ENCODE measurements around the gene RANBP9. TPM values are rescaled to one million over a fixed set of nuclear protein-coding genes. Genes with fewer than 3 reads are reported as not detected.

The RANBP9 gene
- total and polyA plus RNA-seq, 2 donors (not counting 3 experiments of a cell fraction or from before 2014, with no cell fraction given), result 15.1 to 40.2 TPM

DNA sequence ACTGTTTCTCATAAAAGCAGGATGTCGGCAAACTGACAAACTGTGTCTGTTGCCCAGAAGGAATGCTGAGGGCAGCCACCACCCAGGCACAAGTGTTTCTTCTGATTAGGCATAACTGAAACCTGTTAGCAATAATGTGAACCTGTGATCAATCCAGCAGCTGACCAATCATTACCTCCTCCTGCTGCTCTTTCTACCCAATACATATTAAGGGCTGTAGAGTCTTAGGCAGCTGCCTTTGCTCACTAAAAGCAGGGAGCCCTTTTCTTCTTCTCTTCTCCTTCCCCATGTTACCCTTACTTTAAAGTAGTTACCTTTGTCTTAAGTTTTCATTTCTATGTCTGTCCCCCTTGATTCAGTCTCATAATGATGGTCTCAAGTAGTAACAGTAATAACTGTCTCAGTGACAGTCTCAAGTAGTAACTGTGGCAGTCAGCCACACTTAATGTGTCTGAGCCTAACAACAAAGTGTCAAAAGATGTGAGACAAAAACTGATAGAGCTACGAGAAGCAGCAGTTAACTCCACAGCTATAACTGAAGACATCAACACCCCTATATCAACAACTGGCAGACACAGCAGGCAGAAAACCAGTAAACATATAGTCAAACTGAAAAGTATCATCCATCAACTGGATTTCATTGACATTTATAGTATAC is 37.0 kb downstream of the RANBP9 start:
- intact Hi-C loops (cut with micrococcal nuclease) (no loop called here), dilution Hi-C loops (cut with MboI; ENCODE audit: extremely low pct_ligation_motif_present, low sequenced_read_pairs) (no loop called here)
- no TSS peak for BruUV-seq (replicated peaks)
- ChIA-PET CTCF (interaction anchor here (1.1 to 1.2 kb wide), 2 partner anchors 12 to 50 kb away, joined by 3 read pairs; no protein-coding TSS in a partner anchor), POLR2A (no interaction called here)
- Histone ChIP-seq H3K4me2 (ENCODE audit: insufficient read depth, low read length) (no peak overlapping the region), H3K27ac (ENCODE audit: insufficient read depth, low read depth, low read length) (no peak overlapping the region), H3K9me3 (replicated peaks; ENCODE audit: control insufficient read depth, insufficient read depth, low read length) (no peaks in the 10 kb centered on the region), H3K4me3 (replicated peaks in 1 of 3; ENCODE audit: insufficient read depth in 1 of 3, low read depth in 1 of 3, low read length in 3 of 3) (no peak overlapping the region), H3K4me1 (ENCODE audit: control insufficient read depth, extremely low read depth, insufficient read depth, low read length) (peaks cover 17% of the 10 kb centered on the region), H3K27me3 (ENCODE audit: control insufficient read depth in 2 of 2, insufficient read depth in 2 of 2, low read length in 2 of 2) (no peaks in the 10 kb centered on the region), H3K36me3 (ENCODE audit: control insufficient read depth in 2 of 2, extremely low read depth in 1 of 2, insufficient read depth in 2 of 2, low read length in 2 of 2) (no peaks in the 10 kb centered on the region), H3K9ac (replicated peaks; ENCODE audit: extremely low read depth, insufficient read depth, low read length) (no peak overlapping the region), H3K79me2 (ENCODE audit: control insufficient read depth, insufficient read depth, low read length) (peaks cover 84% of the 10 kb centered on the region), H3K9me1 (replicated peaks; ENCODE audit: control insufficient read depth, extremely low read depth, insufficient read depth, low read length) (no peaks in the 10 kb centered on the region), H2AFZ (ENCODE audit: low read depth, low read length) (no peak overlapping the region), H4K20me1 (replicated peaks; ENCODE audit: control insufficient read depth, extremely low read depth, insufficient read depth, low read length) (peaks cover 9% of the 10 kb centered on the region)
- no peak for DNase-seq (ENCODE audit: low read depth, low spot score)
- TF ChIP-seq GATA2 (IDR thresholded peaks at IDR 0.05; ENCODE audit: insufficient read depth, insufficient read length, low read depth, low read length) (no peak), MAX (IDR thresholded peaks at IDR 0.05; ENCODE audit: insufficient read depth, insufficient read length) (no peak), MYC (IDR thresholded peaks at IDR 0.05; ENCODE audit: low read depth, low read length) (no peak), CTCF (IDR thresholded peaks at IDR 0.05; ENCODE audit: extremely low read depth in 1 of 2, insufficient read depth in 1 of 2, low read depth in 1 of 2, low read length in 2 of 2) (no peak), FOS (IDR thresholded peaks at IDR 0.05; ENCODE audit: borderline replicate concordance, insufficient read depth, low read length) (no peak), EZH2 (IDR thresholded peaks at IDR 0.05; ENCODE audit: borderline replicate concordance, low read depth, low read length, severe bottlenecking) (no peak), POLR2A (IDR thresholded peaks at IDR 0.05; ENCODE audit: low read depth, low read length) (no peak), POLR2AphosphoS5 (IDR thresholded peaks at IDR 0.05; ENCODE audit: insufficient read depth, low read depth, low read length) (no peak), JUN (IDR thresholded peaks at IDR 0.05; ENCODE audit: borderline replicate concordance, insufficient read depth, insufficient read length, low read depth) (no peak)
- no peak for FAIRE-seq

Measured in endothelial cell of umbilical vein (primary cell).